Measurements from ENCODE around the gene OR5H1. TPM values are rescaled to one million over a fixed set of nuclear protein-coding genes. Genes with fewer than 3 reads are reported as not detected.
"Not testable (repeated sequence)": the region's sequence is repeated elsewhere in the genome, so short reads cannot be mapped to it uniquely, and the experiment has no call there.

The OR5H1 gene
- total RNA-seq, 1 experiment from 2014 or later, result not detected

GRCh38 chr3:98147179-98147578 is 16.7 kb downstream of the OR5H1 start, which contains the start of gene OR5H14:
Gene OR5H14 (plus strand): TSS chr3:98147479. CDS start chr3:98149386, 1,907 bp downstream.
- Mint-ChIP-seq H3K4me1 (ENCODE audit: insufficient read depth, unreplicated experiment) (no peaks in the 10 kb centered on the region), H3K4me3 (ENCODE audit: unreplicated experiment) (no peak within 1 kb of the TSS), H3K27me3 (ENCODE audit: insufficient read depth, unreplicated experiment) (peaks cover 91% of the 10 kb centered on the region), H3K36me3 (ENCODE audit: insufficient read depth, unreplicated experiment) (no peaks in the 10 kb centered on the region), H3K27ac (ENCODE audit: low read depth, unreplicated experiment) (no peak within 1 kb of the TSS), H3K9me3 (ENCODE audit: unreplicated experiment) (no peaks in the 10 kb centered on the region)
- ChIA-PET POLR2A (no interaction called here), CTCF (no interaction called here)
- BruUV-seq (replicated peaks), result no TSS peak
- intact Hi-C loops (cut with micrococcal nuclease), result no loop called here
- no peak for TF ChIP-seq CTCF (IDR thresholded peaks at IDR 0.05; ENCODE audit: unreplicated experiment)
- DNase-seq (ENCODE audit: unreplicated experiment), result no peak

GRCh38 chr3:98148751-98149150 is 18.2 kb downstream of the OR5H1 start:
- DNase-seq (ENCODE audit: unreplicated experiment), result no peak
- Mint-ChIP-seq H3K4me1 (ENCODE audit: insufficient read depth, unreplicated experiment) (no peaks in the 10 kb centered on the region), H3K27ac (ENCODE audit: low read depth, unreplicated experiment) (no peak overlapping the region), H3K27me3 (ENCODE audit: insufficient read depth, unreplicated experiment) (peaks cover 79% of the 10 kb centered on the region), H3K9me3 (ENCODE audit: unreplicated experiment) (no peaks in the 10 kb centered on the region), H3K36me3 (ENCODE audit: insufficient read depth, unreplicated experiment) (no peaks in the 10 kb centered on the region), H3K4me3 (ENCODE audit: unreplicated experiment) (no peak overlapping the region)
- intact Hi-C loops (cut with micrococcal nuclease), result no loop called here
- BruUV-seq (replicated peaks), result no TSS peak
- no peak for TF ChIP-seq CTCF (IDR thresholded peaks at IDR 0.05; ENCODE audit: unreplicated experiment)
- POLR2A ChIA-PET, result no interaction called here
- CTCF ChIA-PET, result no interaction called here

- BruUV-seq (replicated peaks); CTCF ChIA-PET; POLR2A ChIA-PET; H3K27ac Mint-ChIP-seq (ENCODE audit: low read depth, unreplicated experiment); H3K9me3 Mint-ChIP-seq (ENCODE audit: unreplicated experiment); intact Hi-C loops (cut with micrococcal nuclease); H3K4me3 Mint-ChIP-seq (ENCODE audit: unreplicated experiment); DNase-seq (ENCODE audit: unreplicated experiment); H3K36me3 Mint-ChIP-seq (ENCODE audit: insufficient read depth, unreplicated experiment); H3K4me1 Mint-ChIP-seq (ENCODE audit: insufficient read depth, unreplicated experiment): not testable (repeated sequence)
- peaks cover 79% of the 10 kb centered on the region for H3K27me3 Mint-ChIP-seq (ENCODE audit: insufficient read depth, unreplicated experiment)
These were observed 18.9 kb downstream of the OR5H1 start for GRCh38 chr3:98149456-98149855.

GRCh38 chr3:98151241-98151640 is 20.7 kb downstream of the OR5H1 start:
- H3K4me3 Mint-ChIP-seq (ENCODE audit: unreplicated experiment), result no peak overlapping the region
- H3K36me3 Mint-ChIP-seq (ENCODE audit: insufficient read depth, unreplicated experiment), result no peaks in the 10 kb centered on the region
- BruUV-seq (replicated peaks), result no TSS peak
- no peak for DNase-seq (ENCODE audit: unreplicated experiment)
- TF ChIP-seq CTCF (IDR thresholded peaks at IDR 0.05; ENCODE audit: unreplicated experiment), result no peak
- no peaks in the 10 kb centered on the region for H3K4me1 Mint-ChIP-seq (ENCODE audit: insufficient read depth, unreplicated experiment)
- intact Hi-C loops (cut with micrococcal nuclease), result no loop called here
- H3K27ac Mint-ChIP-seq (ENCODE audit: low read depth, unreplicated experiment), result no peak overlapping the region
- ChIA-PET CTCF (no interaction called here), POLR2A (no interaction called here)
- no peaks in the 10 kb centered on the region for H3K9me3 Mint-ChIP-seq (ENCODE audit: unreplicated experiment)
- H3K27me3 Mint-ChIP-seq (ENCODE audit: insufficient read depth, unreplicated experiment), result peaks cover 73% of the 10 kb centered on the region

- BruUV-seq (replicated peaks), result no TSS peak
- Mint-ChIP-seq H3K27ac (ENCODE audit: low read depth, unreplicated experiment) (no peak within 1 kb of the TSS), H3K4me3 (ENCODE audit: unreplicated experiment) (no peak within 1 kb of the TSS), H3K9me3 (ENCODE audit: unreplicated experiment) (no peaks in the 10 kb centered on the region), H3K27me3 (ENCODE audit: insufficient read depth, unreplicated experiment) (peaks cover 75% of the 10 kb centered on the region), H3K36me3 (ENCODE audit: insufficient read depth, unreplicated experiment) (peaks cover 6% of the 10 kb centered on the region), H3K4me1 (ENCODE audit: insufficient read depth, unreplicated experiment) (no peaks in the 10 kb centered on the region)
- ChIA-PET CTCF (interaction anchor here (1.5 kb wide), 1 partner anchor 163 kb away, joined by 4 read pairs; no protein-coding TSS in a partner anchor), POLR2A (no interaction called here)
- intact Hi-C loops (cut with micrococcal nuclease), result no loop called here
- DNase-seq (ENCODE audit: unreplicated experiment), result no peak
- TF ChIP-seq CTCF (IDR thresholded peaks at IDR 0.05; ENCODE audit: unreplicated experiment), result no peak
These were observed 35.9 kb downstream of the OR5H1 start, which contains the start of gene OR5H15 for GRCh38 chr3:98166396-98166795. Gene OR5H15 (plus strand): TSS chr3:98166696. CDS start chr3:98168700, 2,004 bp downstream.

Measured in MCF 10A (cell line).